GM18868 (cell line): ENCODE measurements around the gene NSFL1C.

Experiments used
- ATAC-seq: cut with Tn5 transposase; IDR thresholded peaks from one replicate; pipeline ENCODE4 v1.9.1; 2021; ENCODE audit warnings: mild to moderate bottlenecking, moderate library complexity; ENCODE audit not compliant: unreplicated experiment

The NSFL1C gene

GRCh38 chr20:1394686-1395085 lies 72.0 kb downstream of the NSFL1C start:
- ATAC-seq = no peak

GRCh38 chr20:1393507-1393882 lies 73.2 kb downstream of the NSFL1C start:
- no peak for ATAC-seq

DNA sequence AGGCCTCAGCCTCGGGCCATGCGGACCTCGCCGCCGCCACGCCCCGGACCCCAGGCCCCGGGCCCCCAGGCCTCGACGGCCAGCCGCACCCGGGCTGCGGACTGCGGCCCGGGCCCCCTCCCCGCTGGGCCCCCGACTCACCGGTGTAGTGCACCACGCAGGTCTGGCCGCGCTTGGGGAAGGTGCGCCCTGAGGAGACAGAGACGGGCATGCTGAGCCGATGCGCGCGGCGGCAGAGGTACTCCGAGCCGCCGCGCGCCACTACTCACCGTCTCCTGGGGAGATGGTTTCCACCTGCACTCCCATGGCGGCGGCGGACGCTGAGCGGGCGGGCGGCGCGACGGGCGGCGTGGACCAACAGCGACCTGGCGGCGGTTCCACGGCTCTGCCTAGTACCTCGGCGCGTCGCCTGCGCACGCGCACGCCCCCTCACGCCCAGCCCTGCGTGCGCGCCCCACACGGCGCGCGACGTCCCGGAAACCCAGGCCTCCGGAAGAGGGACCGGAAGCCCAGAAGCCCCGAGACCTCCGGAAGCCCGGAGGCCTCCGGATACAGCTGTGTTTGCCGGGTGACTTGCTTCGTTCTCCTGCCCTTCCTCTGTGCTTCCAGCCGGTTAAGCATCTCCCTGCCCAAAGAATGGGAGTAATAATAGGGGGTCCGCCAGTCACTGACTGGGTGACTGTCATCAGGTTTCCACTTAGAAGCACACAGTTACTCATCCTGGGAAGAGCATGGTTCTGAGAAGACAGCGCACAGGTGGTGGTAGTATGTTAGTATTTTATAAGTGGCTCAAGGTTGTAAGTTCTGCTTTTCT lies 73.7 kb downstream of the NSFL1C start, which contains the start of gene FKBP1A:
TSS of gene FKBP1A (minus strand) at position 362 of the 814 bp plus-strand sequence. CDS start at position 306, 56 bp downstream.
- peak; percentile 89 for ATAC-seq

DNA sequence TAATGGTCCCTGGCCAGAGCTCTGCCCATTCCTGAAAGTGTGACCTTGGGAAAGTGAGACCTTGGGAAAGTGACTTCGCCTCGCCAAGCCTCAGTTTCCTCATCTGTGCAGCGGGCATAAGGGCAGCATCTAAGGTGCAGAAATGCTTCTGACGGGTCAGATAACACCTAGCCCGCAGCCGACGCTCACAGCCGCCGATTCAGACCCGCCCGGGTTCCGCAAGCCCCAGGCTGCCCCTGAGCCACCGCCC lies 74.3 kb downstream of the NSFL1C start:
- ATAC-seq = peak; percentile 15
